Measurements from ENCODE around the gene SRGAP2.
"Not testable (repeated sequence)": the region's sequence is repeated elsewhere in the genome, so short reads cannot be mapped to it uniquely, and the experiment has no call there.

The SRGAP2 gene

DNA sequence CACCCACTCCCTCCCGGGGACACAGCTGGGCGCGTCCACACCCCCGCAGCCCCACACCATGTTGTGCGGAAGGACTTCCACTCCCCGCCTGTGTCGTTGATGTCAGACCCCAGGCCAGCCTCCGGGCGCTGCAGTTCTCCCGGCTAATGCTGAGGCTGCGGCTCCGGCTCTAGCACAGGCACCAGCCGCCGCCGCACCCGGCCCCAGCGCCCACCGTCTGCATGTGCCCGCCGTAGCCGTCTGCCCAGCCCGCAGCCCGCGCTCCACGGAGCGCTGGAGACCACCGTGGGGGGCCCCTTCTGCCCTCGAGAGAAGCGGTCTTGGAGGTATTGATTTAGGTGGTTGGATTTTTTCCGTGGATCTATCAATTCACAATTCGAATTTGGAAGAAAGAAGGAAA, 2.2 kb downstream of the SRGAP2 start:
- not testable (repeated sequence) for DNase-seq (ENCODE audit: low read depth in 2 of 2)

- DNase-seq (ENCODE audit: low read depth in 2 of 2), result not testable (repeated sequence)
Observed at GRCh38 chr1:206210802-206211201, 7.5 kb downstream of the SRGAP2 start.

DNA sequence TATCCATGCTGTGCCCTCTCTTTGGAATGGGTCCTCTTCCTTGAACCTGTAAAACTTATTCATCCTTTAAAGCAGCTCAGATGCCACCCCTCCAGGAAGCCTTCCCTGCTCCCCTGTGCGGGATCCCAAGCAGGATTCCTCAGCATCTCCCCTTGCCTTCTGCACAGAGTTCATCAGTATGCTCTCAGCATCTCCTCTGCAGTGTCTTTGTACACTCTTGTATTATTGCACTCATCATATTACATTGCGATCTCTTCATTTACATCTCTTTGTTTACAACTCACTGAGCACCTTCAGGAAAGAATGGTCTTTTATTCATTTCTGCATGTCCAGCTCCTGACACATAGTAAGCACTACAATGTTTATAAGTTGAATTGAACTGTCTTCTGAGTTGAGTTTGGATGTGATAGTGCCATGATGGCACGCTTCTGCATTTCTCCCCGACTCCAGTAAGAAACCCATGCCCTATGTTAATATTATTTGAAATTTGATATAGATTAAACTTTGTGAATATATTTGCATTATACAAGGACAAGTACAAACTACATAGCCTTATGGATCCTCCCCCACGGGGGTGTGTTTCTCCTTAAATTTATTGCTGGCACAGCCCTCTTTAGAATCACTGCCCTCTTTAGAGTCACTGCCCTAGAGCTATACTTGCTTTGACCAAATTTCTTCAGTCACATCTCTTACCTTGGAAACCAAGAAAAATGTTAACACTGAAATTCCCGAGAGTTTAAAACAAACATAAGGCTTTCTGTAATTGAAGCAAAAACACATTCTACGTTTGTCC, 12.5 kb downstream of the SRGAP2 start:
- not testable (repeated sequence) for DNase-seq (ENCODE audit: low read depth in 2 of 2)

GRCh38 chr1:206218285-206218684, 14.9 kb downstream of the SRGAP2 start:
- not testable (repeated sequence) for DNase-seq (ENCODE audit: low read depth in 2 of 2)

- not testable (repeated sequence) for DNase-seq (ENCODE audit: low read depth in 2 of 2)
Observed at GRCh38 chr1:206218765-206219164, 15.4 kb downstream of the SRGAP2 start.

DNA sequence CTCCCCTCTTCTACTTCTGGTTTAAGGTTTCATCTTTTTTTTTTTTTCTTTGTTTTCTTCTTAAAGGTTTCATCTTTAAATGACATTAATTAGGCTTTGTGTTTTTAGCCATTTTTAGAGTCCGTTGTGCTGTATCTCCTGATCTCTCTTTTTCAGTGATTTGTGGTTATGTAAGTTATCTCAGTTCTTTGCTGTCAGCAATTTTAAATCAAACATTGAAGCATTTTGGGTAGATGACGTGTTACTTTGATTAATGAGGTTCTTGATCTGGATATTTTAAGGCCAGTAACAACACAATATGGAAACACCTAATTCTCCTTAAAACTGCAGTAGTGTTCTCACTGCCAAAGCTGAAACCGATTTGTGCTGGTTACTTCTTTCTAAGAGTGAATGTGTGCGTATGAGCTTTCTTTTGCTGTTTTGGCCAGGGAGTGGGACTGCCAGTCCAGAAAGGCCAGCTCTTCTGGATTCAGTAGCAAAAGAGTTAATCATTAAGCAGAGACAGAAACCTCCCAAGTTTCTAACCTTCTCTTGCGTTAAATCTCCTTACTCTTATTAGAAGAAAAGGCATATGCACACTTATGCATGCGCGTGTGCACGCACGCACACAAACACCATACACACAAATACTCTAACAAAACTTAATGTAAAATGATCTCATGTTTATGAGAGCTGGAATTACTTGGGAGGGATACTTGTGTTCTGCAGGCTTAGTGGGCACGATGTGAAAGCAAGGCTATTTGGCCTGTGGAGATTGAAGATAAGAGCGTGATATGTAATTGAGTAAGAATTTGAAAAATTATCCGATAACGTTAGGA, 16.4 kb downstream of the SRGAP2 start:
- DNase-seq (ENCODE audit: low read depth in 2 of 2), result not testable (repeated sequence)

DNA sequence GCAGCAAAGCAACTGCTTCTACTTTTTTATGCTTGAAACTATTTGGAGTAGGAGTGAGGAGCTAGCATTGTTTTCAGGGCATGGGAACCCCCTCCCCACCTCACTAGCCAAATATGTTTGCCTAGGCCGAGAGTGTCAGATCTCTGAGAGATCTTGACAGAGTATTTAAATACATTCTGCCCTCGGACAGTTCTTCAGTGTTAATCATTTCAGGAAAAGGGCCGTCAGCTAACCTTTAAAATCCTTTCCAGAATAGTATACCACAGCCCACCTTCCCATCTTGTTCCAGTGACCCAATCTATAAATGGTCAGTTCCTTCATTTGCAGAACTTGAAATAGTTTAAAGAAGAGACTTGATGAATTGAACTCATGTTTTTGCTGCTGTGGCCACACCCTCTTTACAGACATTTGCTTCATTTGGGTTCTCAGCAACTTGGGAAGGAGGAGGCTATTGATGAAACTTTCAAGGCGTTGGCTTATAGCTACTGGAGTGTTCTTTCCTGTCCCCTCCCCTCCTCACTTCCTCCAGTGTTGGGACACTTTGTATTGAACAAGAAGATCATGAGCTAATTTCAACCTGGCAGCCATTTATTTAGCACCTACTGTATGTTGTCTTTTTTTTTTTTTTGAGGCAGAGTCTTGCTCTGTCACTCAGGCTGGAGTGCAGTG, 17.1 kb downstream of the SRGAP2 start:
- DNase-seq (ENCODE audit: low read depth in 2 of 2), result not testable (repeated sequence)

GRCh38 chr1:206221585-206221984, 18.2 kb downstream of the SRGAP2 start:
- not testable (repeated sequence) for DNase-seq (ENCODE audit: low read depth in 2 of 2)

DNA sequence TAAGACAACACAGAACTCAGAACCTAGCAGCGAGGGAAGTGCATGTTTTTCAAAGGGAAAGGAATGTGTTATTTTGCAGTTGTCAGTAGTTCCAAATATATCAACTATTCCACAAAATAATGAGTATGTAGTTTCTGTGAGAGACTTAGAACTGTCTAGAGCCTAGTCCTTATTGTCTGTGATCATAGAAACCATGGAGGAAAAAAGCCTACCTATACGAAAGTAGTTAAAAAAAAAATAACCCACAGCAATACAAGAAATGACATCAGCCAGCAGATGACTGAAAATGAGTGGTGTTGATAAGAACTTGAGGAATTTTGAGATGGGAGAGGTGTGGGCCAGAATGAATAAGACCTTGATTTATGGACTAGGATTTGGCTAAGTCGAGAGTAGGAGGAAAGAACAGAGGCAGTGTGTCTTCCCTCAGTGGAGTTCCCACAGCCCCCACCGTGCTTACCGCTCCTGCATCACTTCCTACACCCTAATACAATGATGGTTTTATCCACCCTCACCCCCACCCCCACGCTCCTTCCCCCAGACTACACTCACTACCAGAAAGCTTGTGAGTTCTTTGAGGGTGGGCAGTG, 20.9 kb downstream of the SRGAP2 start:
- not testable (repeated sequence) for DNase-seq (ENCODE audit: low read depth in 2 of 2)

DNA sequence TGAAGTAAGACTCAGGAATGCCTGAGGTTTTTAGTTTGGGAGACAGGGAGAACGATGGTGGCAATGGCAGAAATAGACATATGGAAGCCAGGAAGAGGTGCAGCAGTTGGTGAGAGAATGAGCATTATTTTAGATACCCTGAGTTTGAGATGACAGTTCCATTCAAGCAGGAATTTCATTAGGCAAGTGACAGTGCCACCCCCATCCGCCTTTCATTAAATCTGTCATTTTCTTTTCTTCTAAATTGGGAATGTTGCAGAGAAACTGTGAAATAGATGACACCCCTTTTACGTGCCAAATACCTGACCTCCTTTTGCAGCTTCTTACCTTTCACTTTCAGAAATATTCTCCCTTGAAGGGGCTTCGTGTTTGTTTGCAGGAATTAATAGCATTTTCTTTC, 22.0 kb downstream of the SRGAP2 start:
- DNase-seq (ENCODE audit: low read depth in 2 of 2), result not testable (repeated sequence)

GRCh38 chr1:206226886-206227285, 23.5 kb downstream of the SRGAP2 start:
- not testable (repeated sequence) for DNase-seq (ENCODE audit: low read depth in 2 of 2)

DNA sequence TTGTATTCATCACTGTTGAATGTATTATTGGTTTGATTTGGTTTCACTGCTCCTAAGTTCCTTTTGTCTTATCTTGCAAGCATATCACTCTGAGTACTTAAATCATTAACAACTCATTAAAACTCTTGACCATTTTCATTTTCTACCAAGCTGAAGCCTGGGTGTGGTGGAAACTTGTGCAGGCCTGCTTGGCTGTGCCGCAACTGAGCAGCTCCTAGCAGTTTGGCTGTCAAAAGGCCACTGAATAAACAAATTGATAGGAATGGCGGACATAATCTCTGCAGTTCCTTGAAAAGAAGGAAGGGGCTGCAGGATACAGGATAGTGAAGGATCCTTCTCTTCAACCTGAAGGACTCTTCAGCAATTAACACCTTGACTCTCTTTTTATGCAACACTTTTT, 25.9 kb downstream of the SRGAP2 start:
- not testable (repeated sequence) for DNase-seq (ENCODE audit: low read depth in 2 of 2)

DNA sequence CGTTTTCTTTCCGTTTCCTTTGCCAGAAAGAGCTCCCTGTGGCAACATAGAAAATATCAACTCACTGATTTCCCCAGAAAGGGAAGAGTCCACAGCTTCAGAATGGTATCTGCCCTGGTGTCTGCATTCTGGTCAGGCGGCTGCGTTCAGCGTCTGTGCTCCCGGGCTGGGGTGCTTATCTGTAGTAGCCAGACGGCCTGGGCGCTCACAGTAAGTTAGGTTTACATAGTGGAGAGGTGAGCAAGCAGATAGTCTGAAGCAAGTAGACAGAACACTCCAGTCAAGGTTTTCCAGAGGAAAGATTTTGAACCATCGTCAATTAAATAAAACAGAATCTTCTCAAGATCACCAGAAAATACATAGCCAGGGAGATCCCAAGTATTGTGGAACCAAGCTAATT, 28.6 kb downstream of the SRGAP2 start:
- not testable (repeated sequence) for DNase-seq (ENCODE audit: low read depth in 2 of 2)

DNA sequence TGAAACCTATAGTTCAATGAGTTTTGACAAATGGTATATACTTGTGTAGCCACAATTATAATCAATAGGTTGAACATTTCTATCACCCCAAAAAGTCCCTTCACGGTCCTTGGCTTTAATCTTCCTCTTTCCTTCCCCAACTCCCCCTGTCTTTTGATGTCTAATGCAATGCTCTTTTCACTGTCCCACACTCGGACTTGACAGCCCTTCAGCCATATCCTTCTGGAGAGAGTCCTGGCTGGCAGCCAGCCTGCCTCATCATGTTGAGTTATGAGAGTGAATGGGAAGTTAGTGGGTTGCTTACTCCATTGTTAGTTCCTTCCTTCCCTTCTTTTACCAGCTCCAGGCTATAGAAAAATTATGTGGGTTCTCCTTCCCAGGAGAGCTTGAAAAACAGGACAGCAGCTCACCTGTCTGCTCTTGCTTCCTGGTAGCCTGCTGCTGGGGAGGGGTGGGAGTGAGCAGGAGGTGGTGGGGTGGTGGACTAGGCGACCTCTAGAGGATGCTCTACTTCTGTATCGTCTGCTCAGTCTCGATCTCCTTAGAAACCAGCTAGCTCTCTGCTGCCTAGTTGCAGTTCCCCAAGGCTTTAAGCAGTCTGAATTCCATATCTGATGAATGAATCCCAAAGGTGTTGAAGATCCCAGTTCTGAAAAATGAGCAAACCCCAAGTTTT, 29.8 kb downstream of the SRGAP2 start:
- DNase-seq (ENCODE audit: low read depth in 2 of 2), result not testable (repeated sequence)

DNA sequence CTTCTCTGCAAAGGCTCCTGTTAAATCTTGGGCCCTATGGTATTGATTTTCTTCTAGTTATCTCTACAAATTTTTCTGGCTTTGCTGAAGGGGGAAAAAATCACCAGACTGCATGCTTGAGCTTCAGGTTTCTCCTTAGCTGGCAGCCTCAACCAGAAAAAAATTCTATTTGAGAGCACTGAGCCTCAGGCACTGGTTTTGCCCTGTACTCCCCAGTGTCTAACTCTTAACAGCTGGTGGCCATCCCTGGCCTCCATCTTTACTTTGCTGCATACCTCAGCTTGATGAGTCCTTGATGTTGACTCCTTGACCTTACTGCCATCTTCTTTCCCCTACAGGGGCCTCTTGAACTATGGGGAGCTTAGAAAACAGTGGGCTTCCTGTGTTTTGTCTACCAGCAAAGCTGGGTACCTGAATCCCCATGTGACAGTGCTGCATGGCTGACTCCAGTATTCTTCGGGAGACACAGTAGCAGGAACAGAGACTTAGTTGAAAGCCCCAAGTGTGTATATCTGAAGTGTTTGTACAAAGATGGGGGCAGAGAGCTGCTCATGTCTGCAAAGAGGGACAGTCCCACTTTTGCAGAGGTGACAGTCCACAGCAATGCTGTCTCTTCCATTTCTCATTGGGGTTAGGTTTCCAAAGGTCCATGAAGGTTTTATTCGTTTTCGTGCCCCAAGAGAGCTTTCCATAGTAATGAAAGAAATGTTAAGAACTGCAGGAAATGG, 31.0 kb downstream of the SRGAP2 start:
- not testable (repeated sequence) for DNase-seq (ENCODE audit: low read depth in 2 of 2)

DNA sequence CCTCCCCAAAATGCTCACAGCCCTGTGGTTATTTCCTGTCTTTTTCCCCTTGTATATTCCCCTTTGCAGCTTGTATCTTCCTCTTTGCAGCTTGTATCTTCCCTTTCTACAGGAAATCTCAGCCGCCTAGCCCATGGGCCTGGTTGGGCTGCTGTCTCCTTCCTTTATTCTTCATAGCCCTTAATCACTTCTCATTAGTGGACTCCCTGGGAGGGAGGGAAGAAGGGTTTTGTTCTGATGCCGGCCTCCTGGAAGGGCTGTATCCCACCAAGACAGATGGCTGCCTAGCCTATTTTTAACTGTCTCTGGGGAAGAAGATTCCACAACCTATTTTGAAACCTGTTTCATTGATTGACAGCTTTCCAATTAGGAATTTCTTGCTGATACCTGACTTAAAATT, 31.8 kb downstream of the SRGAP2 start:
- DNase-seq (ENCODE audit: low read depth in 2 of 2), result not testable (repeated sequence)

- DNase-seq (ENCODE audit: low read depth in 2 of 2), result not testable (repeated sequence)
Observed at GRCh38 chr1:206240288-206240687, 36.9 kb downstream of the SRGAP2 start.

GRCh38 chr1:206243335-206243734, 40.0 kb downstream of the SRGAP2 start:
- not testable (repeated sequence) for DNase-seq (ENCODE audit: low read depth in 2 of 2)

GRCh38 chr1:206245479-206245878, 42.1 kb downstream of the SRGAP2 start:
- DNase-seq (ENCODE audit: low read depth in 2 of 2), result not testable (repeated sequence)

DNA sequence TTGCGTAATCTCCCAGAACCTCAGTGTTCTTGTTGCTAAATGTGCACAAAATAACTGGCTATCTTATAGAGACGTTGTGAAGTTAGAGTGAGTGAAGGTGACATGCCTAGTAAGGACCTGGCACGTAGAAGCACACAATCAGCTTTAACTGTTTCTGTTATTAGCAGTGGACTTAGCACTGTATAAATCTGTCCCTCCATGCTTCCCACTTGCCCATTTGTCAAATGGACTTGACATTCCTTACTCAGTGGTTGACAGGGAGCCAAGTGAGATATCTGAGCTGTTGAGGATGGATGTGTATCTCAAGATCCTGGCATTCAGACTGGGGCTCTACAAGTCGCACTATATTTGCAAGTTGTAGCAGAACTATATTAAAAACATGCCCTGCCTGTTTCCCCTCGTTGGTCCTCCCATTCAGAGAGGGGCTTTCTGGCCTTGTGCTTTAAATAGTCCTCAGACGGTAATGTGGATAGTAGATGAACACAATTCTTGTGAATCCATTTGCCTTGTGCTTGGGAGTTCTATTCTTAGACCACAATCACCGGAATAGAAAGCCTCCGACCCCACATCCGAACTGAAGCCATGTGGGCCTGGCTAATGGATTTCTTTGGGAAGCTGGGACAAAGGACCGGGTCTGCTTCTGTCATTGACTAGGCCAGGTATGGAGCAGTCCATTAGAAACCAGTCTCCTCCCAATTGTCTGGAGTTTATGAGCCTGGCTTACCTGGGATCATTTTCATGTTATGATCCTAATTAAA, 43.0 kb downstream of the SRGAP2 start:
- DNase-seq (ENCODE audit: low read depth in 2 of 2), result not testable (repeated sequence)
